KMS-11 (cell line): ENCODE results near the gene TRIM52.

Experiments
- H2AFZ ChIP-seq: fragments of 200-600 bp; sonication (generic); 2 replicates; pipeline ENCODE4 v1.6.1; 2016; ENCODE audit warnings: antibody characterized with exemption, mixed run types, low read depth
- H3K27ac ChIP-seq: fragments of 200-600 bp; sonication (generic); 2 replicates; pipeline ENCODE4 v1.6.1; 2016; ENCODE audit warnings: mild to moderate bottlenecking, mixed run types
- H3K27me3 ChIP-seq: fragments of 200-600 bp; sonication (generic); 2 replicates; pipeline ENCODE4 v1.6.1; 2017; ENCODE audit warnings: mild to moderate bottlenecking, low read depth, mixed run types, moderate library complexity; ENCODE audit not compliant: insufficient read depth
- H3K36me3 ChIP-seq: fragments of 200-600 bp; sonication (generic); 2 replicates; pipeline ENCODE4 v1.6.1; 2017; ENCODE audit warnings: mild to moderate bottlenecking, mixed run types; ENCODE audit not compliant: insufficient read depth
- H3K4me1 ChIP-seq: fragments of 200-600 bp; sonication (generic); 2 replicates; pipeline ENCODE4 v1.6.1; 2016; ENCODE audit warnings: mild to moderate bottlenecking, low read depth, mixed run types; ENCODE audit not compliant: poor library complexity, severe bottlenecking
- H3K4me2 ChIP-seq: fragments of 200-600 bp; sonication (generic); 2 replicates; pipeline ENCODE4 v1.7.0; 2016; ENCODE audit warnings: mild to moderate bottlenecking, mixed run types
- H3K4me3 ChIP-seq: fragments of 200-600 bp; sonication (generic); IDR thresholded peaks from 2 replicates; pipeline ENCODE4 v1.6.1; 2017; ENCODE audit warnings: low read depth, low read length, mixed read lengths; ENCODE audit not compliant: insufficient read depth
- H3K79me2 ChIP-seq: fragments of 200-600 bp; sonication (generic); 2 replicates; pipeline ENCODE4 v1.6.1; 2016; ENCODE audit warnings: low read depth, mixed run types; ENCODE audit not compliant: insufficient read depth
- H3K9ac ChIP-seq: fragments of 200-600 bp; sonication (generic); 2 replicates; pipeline ENCODE4 v1.6.1; 2016; ENCODE audit warnings: mild to moderate bottlenecking, mixed run types
- H4K20me1 ChIP-seq: fragments of 200-600 bp; sonication (generic); 2 replicates; pipeline ENCODE4 v1.6.1; 2016; ENCODE audit warnings: mild to moderate bottlenecking, mixed run types; ENCODE audit not compliant: insufficient read depth
- CTCF ChIP-seq: fragments of 200-600 bp; sonication (generic); conservative IDR thresholded peaks from 2 replicates; pipeline ENCODE4 v1.6.1; 2017; ENCODE audit warnings: low read depth, mild to moderate bottlenecking, antibody characterized with exemption, low read length, moderate library complexity, mixed read lengths

TRIM52 gene

GRCh38 chr5:181233801-181234454, 27.0 kb downstream of the TRIM52 start:
- H3K27me3 ChIP-seq, result no peaks in the 10 kb centered on the region
- H2AFZ ChIP-seq, result no peak overlapping the region
- no peak for TF ChIP-seq CTCF
- no peak overlapping the region for H3K4me2 ChIP-seq
- H3K79me2 ChIP-seq, result peaks cover 7% of the 10 kb centered on the region; the same call in 1 of the 2 replicates
- peaks cover 10% of the 10 kb centered on the region; the same call in 1 of the 2 replicates for H3K36me3 ChIP-seq
- no peaks in the 10 kb centered on the region for H3K4me1 ChIP-seq
- H3K27ac ChIP-seq, result no peak overlapping the region
- H4K20me1 ChIP-seq, result no peaks in the 10 kb centered on the region
- no peak overlapping the region for H3K4me3 ChIP-seq
- H3K9ac ChIP-seq, result no peak overlapping the region

GRCh38 chr5:181233088-181233800, 27.7 kb downstream of the TRIM52 start:
- Histone ChIP-seq H3K36me3 (peaks cover 3% of the 10 kb centered on the region; the same call in 1 of the 2 replicates), H4K20me1 (no peaks in the 10 kb centered on the region), H3K27me3 (no peaks in the 10 kb centered on the region), H3K4me3 (no peak overlapping the region), H3K79me2 (0 out of 2 replicates have a peak, but pooled peaks cover 5% of the 10 kb centered on the region), H3K4me2 (no peak overlapping the region), H3K27ac (no peak overlapping the region), H3K4me1 (no peaks in the 10 kb centered on the region), H2AFZ (no peak overlapping the region), H3K9ac (no peak overlapping the region)
- no peak for TF ChIP-seq CTCF

DNA sequence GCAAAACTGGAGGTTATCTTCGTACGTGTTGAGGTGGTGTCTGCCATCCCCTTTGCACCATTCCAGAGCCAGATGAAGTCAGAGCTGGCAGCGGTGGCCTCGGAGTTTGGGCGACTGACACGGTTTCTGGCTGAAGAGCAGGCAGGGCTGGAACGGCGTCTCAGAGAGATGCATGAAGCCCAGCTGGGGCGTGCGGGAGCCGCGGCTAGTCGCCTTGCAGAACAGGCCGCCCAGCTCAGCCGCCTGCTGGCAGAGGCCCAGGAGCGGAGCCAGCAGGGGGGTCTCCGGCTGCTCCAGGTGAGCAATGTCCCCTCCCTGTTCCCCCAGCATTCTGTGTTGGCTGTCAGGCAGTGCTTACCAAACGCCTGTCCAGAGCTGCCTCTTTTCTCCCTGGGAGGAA, 28.4 kb downstream of the TRIM52 start:
- Histone ChIP-seq H3K79me2 (0 out of 2 replicates have a peak, but pooled peaks cover under 1% of the 10 kb centered on the region), H3K36me3 (no peaks in the 10 kb centered on the region; the same call in 1 of the 2 replicates), H3K27ac (no peak overlapping the region), H3K4me2 (no peak overlapping the region), H3K9ac (no peak overlapping the region), H4K20me1 (no peaks in the 10 kb centered on the region), H3K27me3 (no peaks in the 10 kb centered on the region), H3K4me1 (no peaks in the 10 kb centered on the region), H2AFZ (no peak overlapping the region), H3K4me3 (no peak overlapping the region)
- no peak for TF ChIP-seq CTCF

- Histone ChIP-seq H3K27me3 (no peaks in the 10 kb centered on the region), H3K79me2 (no peaks in the 10 kb centered on the region), H3K4me1 (no peaks in the 10 kb centered on the region), H3K27ac (no peak overlapping the region), H3K9ac (no peak overlapping the region), H3K4me3 (no peak overlapping the region), H2AFZ (no peak overlapping the region), H3K4me2 (no peak overlapping the region), H3K36me3 (no peaks in the 10 kb centered on the region), H4K20me1 (no peaks in the 10 kb centered on the region)
- TF ChIP-seq CTCF, result no peak
These were observed 29.5 kb downstream of the TRIM52 start for GRCh38 chr5:181231432-181231831.
